Stimulated activated CD8-positive, alpha-beta memory T cell treated with anti-CD3 and anti-CD28 coated beads, Interleukin-12 subunit alpha, Interleukin-12 subunit beta, amount 100 ng/mL, for 1 hour (primary cell): Measurements from ENCODE around the gene EML3.

Experiments used
- DNase-seq: peaks from one replicate; pipeline ENCODE4 v3.0.0-alpha.2; 2020; ENCODE audit warnings: low read depth

Gene EML3

GRCh38 chr11:62552485-62553079 lies 60.0 kb downstream of the EML3 start:
- DNase-seq: no peak
